Keratinocyte (primary cell): Measurements from ENCODE around the gene ZBTB7A. TPM values are rescaled to one million over a fixed set of nuclear protein-coding genes. Genes with fewer than 3 reads are reported as not detected.

Experiments
- DNase-seq: peaks from one replicate; pipeline ENCODE4 v3.0.0-alpha.2; 2011; ENCODE audit warnings: low read depth, missing footprints, low spot score
- FAIRE-seq: peaks from 2 replicates; lab custom pipeline; 2011; peaks lifted over from hg19 to GRCh38; lab: Jason Lieb, UNC
- H2AFZ ChIP-seq: 2 replicates; pipeline ENCODE4 v1.6.0; 2012; ENCODE audit warnings: low read length, control low read depth, inconsistent platforms; ENCODE audit not compliant: control insufficient read depth
- H3K27ac ChIP-seq: 2 replicates; pipeline ENCODE4 v1.5.1; 2011; ENCODE audit warnings: low read length; ENCODE audit not compliant: control insufficient read depth, insufficient read depth
- H3K27me3 ChIP-seq: 3 replicates; pipeline ENCODE4 v1.6.0; 2011; ENCODE audit warnings: low read length; ENCODE audit not compliant: control insufficient read depth, insufficient read depth; ENCODE audit errors: extremely low read depth
- H3K36me3 ChIP-seq, 2 experiments: 2 replicates in 1 of 2; 3 replicates in 1 of 2; pipeline ENCODE4 v1.5.1; 2011; ENCODE audit warnings: low read length in 2 of 2, mild to moderate bottlenecking in 1 of 2; ENCODE audit not compliant: control insufficient read depth in 2 of 2, insufficient read depth in 2 of 2; ENCODE audit errors: extremely low read depth in 1 of 2
- H3K4me1 ChIP-seq: 3 replicates; pipeline ENCODE4 v1.5.1; 2011; ENCODE audit warnings: low read length; ENCODE audit not compliant: control insufficient read depth, insufficient read depth; ENCODE audit errors: extremely low read depth
- H3K4me2 ChIP-seq: 3 replicates; pipeline ENCODE4 v1.6.0; 2011; ENCODE audit warnings: low read depth, low read length; ENCODE audit not compliant: control insufficient read depth, insufficient read depth; ENCODE audit errors: extremely low read depth
- H3K4me3 ChIP-seq, 3 experiments: fragments of 200-600 bp in 1 of 3; sonication (generic) in 1 of 3; 2 replicates in 2 of 3; 3 replicates in 1 of 3; pipeline ENCODE4 v1.5.1; 2011 to 2016; ENCODE audit warnings: low read length in 3 of 3, mild to moderate bottlenecking in 3 of 3, control low read depth in 2 of 3, inconsistent platforms in 1 of 3, low read depth in 1 of 3, mixed read lengths in 1 of 3, mixed run types in 1 of 3, moderate library complexity in 1 of 3; ENCODE audit not compliant: control insufficient read depth in 2 of 3, insufficient read depth in 2 of 3; ENCODE audit errors: extremely low read depth in 1 of 3
- H3K79me2 ChIP-seq: 2 replicates; pipeline ENCODE4 v1.6.0; 2012; ENCODE audit warnings: low read length; ENCODE audit not compliant: control insufficient read depth, insufficient read depth
- H3K9ac ChIP-seq: 3 replicates; pipeline ENCODE4 v1.6.0; 2011; ENCODE audit warnings: low read length; ENCODE audit not compliant: control insufficient read depth, insufficient read depth; ENCODE audit errors: extremely low read depth
- H3K9me1 ChIP-seq: 3 replicates; pipeline ENCODE4 v1.6.0; 2011; ENCODE audit warnings: low read length; ENCODE audit not compliant: control insufficient read depth, insufficient read depth; ENCODE audit errors: extremely low read depth
- H3K9me3 ChIP-seq: 2 replicates; pipeline ENCODE4 v1.5.1; 2012; ENCODE audit warnings: low read depth, low read length; ENCODE audit not compliant: control insufficient read depth
- H4K20me1 ChIP-seq: 3 replicates; pipeline ENCODE4 v1.6.0; 2011; ENCODE audit warnings: low read length; ENCODE audit not compliant: control insufficient read depth, insufficient read depth; ENCODE audit errors: extremely low read depth
- CTCF ChIP-seq, 3 experiments: IDR thresholded peaks in 1 of 3; conservative IDR thresholded peaks in 1 of 3; optimal IDR thresholded peaks in 1 of 3; 2 replicates in 2 of 3; 3 replicates in 1 of 3; pipeline versions ENCODE3 to v1.5.1; 2011; ENCODE audit warnings: low read length in 3 of 3, mild to moderate bottlenecking in 3 of 3, moderate library complexity in 2 of 3, control low read depth in 1 of 3, inconsistent platforms in 1 of 3; ENCODE audit not compliant: insufficient read depth in 2 of 3; ENCODE audit errors: extremely low read depth in 1 of 3
- EZH2 ChIP-seq: IDR thresholded peaks from one replicate; pipeline ENCODE4 v1.6.1; 2012; ENCODE audit warnings: inconsistent platforms, mild to moderate bottlenecking, low read length, moderate library complexity
- dilution Hi-C: fragments of 300-500 bp; cut with MboI; formaldehyde crosslinking; loops from one replicate; pipeline ENCODE4 v1.7.0; 2020; ENCODE audit warnings: low sequenced_read_pairs; ENCODE audit not compliant: extremely low pct_ligation_motif_present
- polyA plus RNA-seq, 5 experiments: library from polyadenylated mRNA; depleted of rRNA in 3 of 5; stranded (reverse) in 3 of 5; stranded (forward) in 1 of 5; unstranded in 1 of 5; fragments of >200 nt; gene quantifications; 1 replicate in 1 of 5; 2 replicates in 3 of 5; 3 replicates in 1 of 5; pipeline versions ENCODE4 v1.2.1 to v1.2.3, GENCODE V29; 2011 to 2012; ENCODE audit warnings: missing spikeins in 2 of 5, low read depth in 1 of 5, low replicate concordance in 1 of 5

Gene ZBTB7A
- polyA plus RNA-seq, 1 donor (not counting 4 experiments of a cell fraction or from before 2014, with no cell fraction given), result 3.7 TPM

- Histone ChIP-seq H3K4me3 (no peak overlapping the region), H3K4me1 (no peaks in the 10 kb centered on the region), H3K27me3 (no peaks in the 10 kb centered on the region), H3K4me2 (no peak overlapping the region), H2AFZ (no peak overlapping the region), H3K9ac (no peak overlapping the region), H3K36me3 (peaks cover 25% of the 10 kb centered on the region in 2 experiments), H4K20me1 (no peaks in the 10 kb centered on the region), H3K27ac (no peak overlapping the region), H3K9me3 (no peaks in the 10 kb centered on the region), H3K79me2 (no peaks in the 10 kb centered on the region), H3K9me1 (no peaks in the 10 kb centered on the region)
- DNase-seq (no peak), FAIRE-seq (no peak)
- dilution Hi-C loops, result no loop called here
- TF ChIP-seq EZH2 (no peak), CTCF (optimal IDR thresholded peaks at IDR 0.05 in 1 of 3, IDR thresholded peaks at IDR 0.05 in 1 of 3, conservative IDR thresholded peaks at IDR 0.05 in 1 of 3; ENCODE audit: extremely low read depth in 1 of 3, insufficient read depth in 2 of 3, low read length in 3 of 3) (no peak)
Observed at GRCh38 chr19:4099041-4099764, 32.5 kb upstream of the ZBTB7A start.

DNA sequence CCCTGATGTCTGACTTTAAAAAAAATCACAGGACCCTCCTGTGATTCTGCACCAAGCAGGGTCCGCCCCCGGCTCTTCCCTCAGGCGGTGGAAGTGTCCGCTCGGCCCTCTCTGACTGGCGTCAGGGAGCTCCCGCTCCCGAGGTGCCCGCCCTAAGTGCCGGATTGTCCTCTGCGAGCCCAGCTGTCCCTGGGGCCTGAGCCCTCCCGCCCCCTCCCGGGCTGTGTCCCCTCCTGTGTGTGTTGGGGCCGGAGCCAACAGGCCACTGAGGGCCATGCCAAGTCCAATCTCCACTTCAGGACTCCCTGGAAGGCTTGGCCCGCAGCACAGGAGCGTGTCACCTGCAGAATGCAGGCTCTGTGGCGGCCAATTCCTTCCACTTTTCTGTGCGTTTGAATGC is 31.8 kb upstream of the ZBTB7A start:
- TF ChIP-seq CTCF (optimal IDR thresholded peaks at IDR 0.05 in 1 of 3, IDR thresholded peaks at IDR 0.05 in 1 of 3, conservative IDR thresholded peaks at IDR 0.05 in 1 of 3; ENCODE audit: extremely low read depth in 1 of 3, insufficient read depth in 2 of 3, low read length in 3 of 3) (no peak), EZH2 (no peak)
- Histone ChIP-seq H3K9ac (no peak overlapping the region), H3K4me2 (no peak overlapping the region), H4K20me1 (no peaks in the 10 kb centered on the region), H3K9me3 (no peaks in the 10 kb centered on the region), H3K27me3 (no peaks in the 10 kb centered on the region), H3K36me3 (peaks cover 24 to 30% of the 10 kb centered on the region in 2 experiments), H3K79me2 (no peaks in the 10 kb centered on the region), H2AFZ (no peak overlapping the region), H3K4me1 (no peaks in the 10 kb centered on the region), H3K27ac (no peak overlapping the region), H3K9me1 (no peaks in the 10 kb centered on the region), H3K4me3 (no peak overlapping the region)
- FAIRE-seq (no peak), DNase-seq (no peak)
- dilution Hi-C loops, result no loop called here
